Peyer's patch (tissue), 4 donors: ENCODE data around the gene EIF4E1B.

ENCODE experiments used
- CTCF ChIP-seq, 6 experiments: fragments of 450-650 bp in 4 of 6; fragments of 200-600 bp in 2 of 6; sonication (generic) in 1 of 6; IDR thresholded peaks; one replicate each; pipeline ENCODE4 v1.5.1; 2017 to 2019; ENCODE audit warnings: antibody characterized with exemption in 6 of 6, mild to moderate bottlenecking in 3 of 6, moderate library complexity in 1 of 6
- POLR2A ChIP-seq, 2 donors: fragments of 450-650 bp; IDR thresholded peaks; one replicate each; pipeline ENCODE4 v1.5.1; 2017; ENCODE audit warnings: antibody characterized with exemption in 2 of 2, mild to moderate bottlenecking in 2 of 2, moderate library complexity in 2 of 2

GRCh38 chr5:176625512-176625911 lies 5.0 kb upstream of the EIF4E1B start:
- TF ChIP-seq POLR2A (IDR thresholded peaks at IDR 0.05) (no peak), CTCF (IDR thresholded peaks at IDR 0.05) (no peak)
